Neural progenitor cell (in vitro differentiated cells): ENCODE measurements around the gene DNAI7.

ENCODE experiments used
- EZH2phosphoT487 ChIP-seq: fragments of 200-600 bp; sonication (generic); IDR thresholded peaks from 2 replicates; pipeline ENCODE4 v1.6.1; 2017; ENCODE audit warnings: antibody characterized with exemption
- TF ChIP-seq, protein P1 (sequence below): fragments of 200-600 bp; sonication (generic); IDR thresholded peaks from 2 replicates; pipeline ENCODE4 v1.5.1; 2017; ENCODE audit warnings: antibody characterized with exemption, mild to moderate bottlenecking

DNA sequence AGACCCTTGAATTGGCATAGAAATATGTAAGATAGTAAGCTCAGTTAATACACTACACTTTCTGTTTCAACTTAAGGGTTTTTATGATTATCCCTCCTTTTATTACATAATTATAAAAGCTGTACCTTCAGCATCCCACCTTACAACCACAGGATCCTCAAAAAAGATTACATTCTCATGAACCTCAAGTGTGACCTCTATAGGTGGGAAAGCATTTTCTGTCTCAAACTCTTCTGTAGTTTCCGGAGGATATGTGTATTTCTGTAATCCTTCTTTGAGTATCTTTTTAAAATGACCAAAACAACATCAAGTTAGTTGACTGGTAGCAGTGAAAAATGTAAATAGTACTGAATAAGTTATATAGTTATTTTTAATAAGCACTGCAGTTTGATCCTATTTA lies 75.9 kb downstream of the DNAI7 start:
- TF ChIP-seq, protein P1, sequence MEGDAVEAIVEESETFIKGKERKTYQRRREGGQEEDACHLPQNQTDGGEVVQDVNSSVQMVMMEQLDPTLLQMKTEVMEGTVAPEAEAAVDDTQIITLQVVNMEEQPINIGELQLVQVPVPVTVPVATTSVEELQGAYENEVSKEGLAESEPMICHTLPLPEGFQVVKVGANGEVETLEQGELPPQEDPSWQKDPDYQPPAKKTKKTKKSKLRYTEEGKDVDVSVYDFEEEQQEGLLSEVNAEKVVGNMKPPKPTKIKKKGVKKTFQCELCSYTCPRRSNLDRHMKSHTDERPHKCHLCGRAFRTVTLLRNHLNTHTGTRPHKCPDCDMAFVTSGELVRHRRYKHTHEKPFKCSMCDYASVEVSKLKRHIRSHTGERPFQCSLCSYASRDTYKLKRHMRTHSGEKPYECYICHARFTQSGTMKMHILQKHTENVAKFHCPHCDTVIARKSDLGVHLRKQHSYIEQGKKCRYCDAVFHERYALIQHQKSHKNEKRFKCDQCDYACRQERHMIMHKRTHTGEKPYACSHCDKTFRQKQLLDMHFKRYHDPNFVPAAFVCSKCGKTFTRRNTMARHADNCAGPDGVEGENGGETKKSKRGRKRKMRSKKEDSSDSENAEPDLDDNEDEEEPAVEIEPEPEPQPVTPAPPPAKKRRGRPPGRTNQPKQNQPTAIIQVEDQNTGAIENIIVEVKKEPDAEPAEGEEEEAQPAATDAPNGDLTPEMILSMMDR = peak; percentile 35
- TF ChIP-seq EZH2phosphoT487 = no peak
